Caki2 (cell line): Measurements from ENCODE around the gene ELOVL5. TPM values are rescaled to one million over a fixed set of nuclear protein-coding genes. Genes with fewer than 3 reads are reported as not detected.
A peak's percentile ranks its signal among the peaks of the same experiment; 100 is the strongest.

ENCODE experiments used
- DNase-seq: peaks from one replicate; pipeline ENCODE4 v3.0.0-alpha.2; 2015; ENCODE audit warnings: low read depth
- in situ Hi-C: cut with HindIII; loops from 2 replicates; pipeline ENCODE4 v1.10.0; 2016; ENCODE audit warnings: low sequenced_read_pairs, low pct_unique_long_range_greater_than_20kb, mixed read lengths
- total RNA-seq: library from RNA; depleted of rRNA; stranded (reverse); fragments of >200 nt; shearing (Covaris generic); gene quantifications from 2 replicates; pipeline ENCODE4 v1.2.3, GENCODE V29; 2014; ENCODE audit warnings: low replicate concordance; rRNA removed

Gene ELOVL5
- total RNA-seq, 1 experiment from 2014 or later: 13.0 TPM

DNA sequence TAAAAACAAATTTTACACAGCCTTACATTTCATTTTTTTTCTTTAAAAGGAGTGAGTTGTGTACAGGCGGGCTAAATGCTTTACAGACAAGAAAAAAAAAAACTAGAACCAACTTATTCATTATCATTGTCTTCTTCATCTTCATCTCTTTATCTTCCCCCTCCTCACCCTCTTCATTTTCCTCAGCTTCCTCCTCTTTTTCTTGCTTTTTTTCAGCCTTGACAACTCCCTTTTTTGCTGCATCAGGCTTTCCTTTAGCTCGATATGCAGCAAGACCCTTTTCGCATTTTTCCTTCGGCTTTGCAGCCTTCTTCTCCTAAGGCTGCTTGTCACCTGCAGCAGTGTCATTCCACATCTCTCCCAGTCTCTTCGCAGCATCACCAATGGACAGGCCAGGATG, 113.2 kb downstream of the ELOVL5 start:
- DNase-seq: no peak

GRCh38 chr6:53233309-53233708, 115.4 kb downstream of the ELOVL5 start:
- in situ Hi-C loops: no loop called here
- DNase-seq: peak; percentile 70

More for the DNA sequence above, 113.2 kb downstream of the ELOVL5 start:
- in situ Hi-C loops: no loop called here

DNA sequence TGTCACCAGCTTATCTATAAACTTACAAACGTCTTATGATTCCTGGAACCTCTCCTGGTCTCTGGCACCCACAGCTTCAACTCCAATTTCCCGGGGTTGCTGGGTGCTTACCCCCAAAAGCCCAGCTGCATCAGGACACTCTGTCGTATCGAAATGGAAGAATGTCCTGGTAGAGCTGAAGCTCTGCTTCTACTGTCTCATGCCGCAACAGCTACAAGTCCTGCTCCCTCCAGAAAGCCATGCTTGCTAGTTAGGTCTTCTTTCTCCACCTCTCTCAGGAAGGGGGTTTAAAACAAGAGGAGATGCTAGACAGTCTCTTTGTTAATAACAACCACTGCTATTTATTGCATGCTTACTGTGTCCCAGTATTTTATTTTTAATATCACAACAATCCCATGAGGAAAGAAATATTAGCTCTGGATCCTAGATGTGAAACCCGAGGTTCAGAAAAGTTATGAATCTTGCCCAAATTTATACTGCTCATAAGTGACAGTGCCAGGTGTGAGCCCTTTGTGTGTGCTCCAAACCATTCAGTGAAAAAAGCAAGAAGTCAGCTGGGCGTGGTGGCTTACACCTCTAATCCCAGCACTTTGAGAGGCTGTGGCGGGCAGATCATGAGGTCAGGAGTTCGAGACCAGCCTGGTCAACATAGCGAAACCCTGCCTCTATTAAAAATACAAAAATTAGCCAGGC, 117.8 kb downstream of the ELOVL5 start:
- in situ Hi-C loops: no loop called here
- DNase-seq: no peak

GRCh38 chr6:53227847-53228246, 120.9 kb downstream of the ELOVL5 start:
- in situ Hi-C loops: no loop called here
- no peak for DNase-seq

- no peak for DNase-seq
- in situ Hi-C loops: no loop called here
These were observed 128.1 kb downstream of the ELOVL5 start for GRCh38 chr6:53220605-53221004.

Other genes with a start within 250 kb of the ELOVL5 start
- not detected in 2 replicates for gene GCM1, start 200.1 kb downstream of the ELOVL5 start, total RNA-seq
- 79.2 and 103 TPM in 2 replicates for gene GCLC, start 196.2 kb upstream of the ELOVL5 start, total RNA-seq